GM12878 (cell line): Measurements from ENCODE around the gene TOE1. TPM values are rescaled to one million over a fixed set of nuclear protein-coding genes. Genes with fewer than 3 reads are reported as not detected.

Experiments used
- ATAC-seq: fragments of 200-7000 bp; cut with Tn5 transposase; 3 replicates; pipeline ENCODE4 v1.9.1; 2020; ENCODE audit warnings: mild to moderate bottlenecking, moderate library complexity
- BruUV-seq: library from RNA; stranded (reverse); fragments of 400-500 nt; replicated peaks from 2 replicates; lab custom pipeline; 2021; lab: Mats Ljungman, UMichigan
- CTCF ChIA-PET: fragments of 300-600 bp; sonication (Branson Sonifier 250); formaldehyde crosslinking; extraction: SDS; loops from one replicate; lab custom pipeline; 2021; ENCODE audit warnings: inconsistent platforms; lab: Yijun Ruan, JAX
- POLR2A ChIA-PET: fragments of 350-600 bp; formaldehyde crosslinking; extraction: SDS; loops from one replicate; lab custom pipeline; 2021; ENCODE audit warnings: inconsistent platforms; lab: Charles Lee
- RAD21 ChIA-PET: fragments of 300-600 bp; sonication (Branson Sonifier 250); formaldehyde crosslinking; loops from one replicate; lab custom pipeline; 2023; ENCODE audit warnings: antibody characterized with exemption; ENCODE audit not compliant: unreplicated experiment; lab: Charles Lee
- SMC1A ChIA-PET: fragments of 300-600 bp; sonication (Branson Sonifier 250); formaldehyde crosslinking; loops from one replicate; lab custom pipeline; 2023; ENCODE audit not compliant: unreplicated experiment, uncharacterized antibody; lab: Charles Lee
- DNase-seq: peaks from one replicate; pipeline ENCODE4 v3.0.0-alpha.2; 2011; ENCODE audit warnings: low read depth, low spot score
- FAIRE-seq: peaks from 3 replicates; lab custom pipeline; 2011; peaks lifted over from hg19 to GRCh38; lab: Jason Lieb, UNC
- H2AFZ ChIP-seq: 2 replicates; pipeline ENCODE4 v1.6.0; 2011; ENCODE audit warnings: low read depth, low read length, control low read depth; ENCODE audit not compliant: control insufficient read depth
- H3K27ac ChIP-seq: 2 replicates; pipeline ENCODE4 v1.5.1; 2011; ENCODE audit warnings: control low read depth; ENCODE audit not compliant: control insufficient read depth, insufficient read depth
- H3K27me3 ChIP-seq, 2 experiments: replicated peaks in 1 of 2; 2 replicates each; pipeline versions ENCODE4 v1.6.0 to v1.6.1; 2011; ENCODE audit warnings: low read length in 1 of 2; ENCODE audit not compliant: control insufficient read depth in 2 of 2, insufficient read depth in 2 of 2
- H3K36me3 ChIP-seq, 2 experiments: 2 replicates each; pipeline ENCODE4 v1.5.1; 2011; ENCODE audit warnings: low read length in 1 of 2; ENCODE audit not compliant: control insufficient read depth in 2 of 2, insufficient read depth in 2 of 2
- H3K4me1 ChIP-seq: 2 replicates; pipeline ENCODE4 v1.6.1; 2011; ENCODE audit warnings: mild to moderate bottlenecking, low read length, moderate library complexity, mixed read lengths; ENCODE audit not compliant: control insufficient read depth, insufficient read depth
- H3K4me2 ChIP-seq: 2 replicates; pipeline ENCODE4 v1.6.0; 2011; ENCODE audit warnings: control low read depth; ENCODE audit not compliant: control insufficient read depth, insufficient read depth
- H3K4me3 ChIP-seq: fragments of 200-600 bp; sonication (generic); 2 replicates; pipeline ENCODE4 v1.5.1; 2016
- H3K79me2 ChIP-seq: 2 replicates; pipeline ENCODE4 v1.6.0; 2011; ENCODE audit warnings: low read length; ENCODE audit not compliant: control insufficient read depth, insufficient read depth
- H3K9ac ChIP-seq: 2 replicates; pipeline ENCODE4 v1.8.0; 2011; ENCODE audit warnings: low read length, control low read depth, mixed read lengths; ENCODE audit not compliant: control insufficient read depth, insufficient read depth
- H3K9me3 ChIP-seq: replicated peaks from 3 replicates; pipeline ENCODE4 v1.5.1; 2011; ENCODE audit warnings: mild to moderate bottlenecking, low read length; ENCODE audit not compliant: control insufficient read depth, insufficient read depth
- H4K20me1 ChIP-seq: 2 replicates; pipeline ENCODE4 v1.6.0; 2011; ENCODE audit not compliant: control insufficient read depth, insufficient read depth
- BACH1 ChIP-seq: fragments of 450-650 bp; IDR thresholded peaks from 2 replicates; pipeline ENCODE4 v1.6.1; 2017; ENCODE audit warnings: mild to moderate bottlenecking, borderline replicate concordance
- FOS ChIP-seq: IDR thresholded peaks from 3 replicates; pipeline ENCODE4 v1.6.1; 2011; ENCODE audit warnings: borderline replicate concordance; ENCODE audit not compliant: insufficient read length; ENCODE audit errors: extremely low read depth
- KLF5 ChIP-seq: fragments of 450-650 bp; IDR thresholded peaks from 2 replicates; pipeline ENCODE4 v1.6.1; 2014; ENCODE audit warnings: mild to moderate bottlenecking; ENCODE audit not compliant: partially characterized antibody
- NR2C2 ChIP-seq: IDR thresholded peaks from 2 replicates; pipeline ENCODE4 v1.6.1; 2011; ENCODE audit warnings: borderline replicate concordance, low read depth; ENCODE audit not compliant: control insufficient read depth, insufficient read length
- POU2F2 ChIP-seq: IDR thresholded peaks from 3 replicates; pipeline ENCODE4 v1.6.1; 2011; ENCODE audit warnings: low read depth, mild to moderate bottlenecking, low read length, borderline replicate concordance
- SIN3A ChIP-seq: IDR thresholded peaks from 2 replicates; pipeline ENCODE4 v1.6.1; 2012; ENCODE audit warnings: low read depth, low read length, improper control_type of control experiment
- SMAD5 ChIP-seq: IDR thresholded peaks from 2 replicates; pipeline ENCODE4 v1.6.1; 2016; ENCODE audit warnings: antibody characterized with exemption, low read depth
- STAT1 ChIP-seq: fragments of 450-650 bp; conservative IDR thresholded peaks from 2 replicates; pipeline ENCODE4 v1.6.1; 2014; ENCODE audit warnings: antibody characterized with exemption, mild to moderate bottlenecking
- WGBS: methylation state at CpG from one replicate; pipeline ENCODE4 v1.1.6; 2016; ENCODE audit warnings: low lambda C conversion rate; ENCODE audit not compliant: insufficient replicate concordance, insufficient coverage; ENCODE audit errors: missing lambda C conversion rate; 5-methylcytosine and 5-hydroxymethylcytosine counted together
- in situ Hi-C: fragments of 300-500 bp; cut with MboI; formaldehyde crosslinking; loops from 9 replicates; pipeline ENCODE4 v1.14.3; 2018; ENCODE audit warnings: mixed read lengths
- intact Hi-C: fragments of 100-400 bp; cut with micrococcal nuclease; formaldehyde crosslinking; loops from one replicate; pipeline ENCODE4 v1.14.2; 2022; ENCODE audit not compliant: unreplicated experiment
- polyA plus RNA-seq, 11 experiments: library from polyadenylated mRNA; depleted of rRNA in 4 of 11; unstranded in 6 of 11; stranded (reverse) in 5 of 11; fragments of >200 nt; fragmentation: Nextera tagmentation in 4 of 11; fragmentation: Illumina TruSeq in 1 of 11; extraction: Ambion mirVana in 4 of 11; extraction: Trizol in 1 of 11; gene quantifications; 1 replicate in 1 of 11; 2 replicates in 10 of 11; pipeline versions ENCODE4 v1.2.1 to v1.2.3, GENCODE V29; 2011 to 2016; ENCODE audit warnings: inconsistent platforms in 2 of 11, missing spikeins in 2 of 11, low read depth in 1 of 11
- total RNA-seq, 4 experiments: library from RNA; depleted of rRNA in 3 of 4; stranded (reverse); fragments of >200 nt in 3 of 4; fragmentation: Illumina TruSeq in 1 of 4; extraction: Trizol in 1 of 4; gene quantifications; 2 replicates each; pipeline versions ENCODE4 v1.2.1 to v1.2.3, GENCODE V29; 2013 to 2021
- TF ChIP-seq, protein P1 (sequence below): IDR thresholded peaks from 2 replicates; pipeline ENCODE4 v1.6.1; 2012; ENCODE audit warnings: low read depth, low read length, improper control_type of control experiment
- TF ChIP-seq, protein P2 (sequence below): fragments of 450-650 bp; IDR thresholded peaks from 2 replicates; pipeline ENCODE4 v1.6.1; 2018; ENCODE audit warnings: mild to moderate bottlenecking, low read depth, moderate library complexity; ENCODE audit not compliant: partially characterized antibody
- TF ChIP-seq, protein P3 (sequence below): IDR thresholded peaks from 2 replicates; pipeline ENCODE4 v1.6.1; 2012; ENCODE audit warnings: mild to moderate bottlenecking, low read depth, low read length
- TF ChIP-seq, protein P4 (sequence below): fragments of 150-350 bp; IDR thresholded peaks from 2 replicates; pipeline ENCODE4 v1.6.1; 2014; ENCODE audit warnings: mild to moderate bottlenecking, low read depth, low read length

The TOE1 gene
- total and polyA plus RNA-seq, 10 of the 15 experiments (the other 5 are each of a cell fraction or from before 2014, with no cell fraction given), result 22.7 to 38.0 (median 33.3) TPM

DNA sequence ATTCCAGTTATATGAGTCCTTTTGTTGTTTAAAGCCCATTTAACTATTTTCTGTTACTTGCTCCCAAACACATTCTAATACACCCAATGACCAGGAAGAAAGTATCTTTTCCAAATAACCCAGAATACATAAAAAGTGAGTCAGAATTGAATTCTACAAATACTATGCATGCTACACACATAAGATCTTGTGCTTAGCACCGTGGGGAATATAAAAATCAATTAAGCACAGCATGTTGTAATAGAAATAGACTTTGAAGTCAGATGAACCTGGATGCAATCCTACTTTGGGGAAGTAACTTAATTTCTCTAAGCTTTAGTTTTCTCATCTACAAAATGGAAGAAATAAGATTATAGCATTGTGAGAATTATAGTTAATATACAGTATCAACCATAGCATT, 40.8 kb downstream of the TOE1 start (continued):
- TF ChIP-seq, protein P1, sequence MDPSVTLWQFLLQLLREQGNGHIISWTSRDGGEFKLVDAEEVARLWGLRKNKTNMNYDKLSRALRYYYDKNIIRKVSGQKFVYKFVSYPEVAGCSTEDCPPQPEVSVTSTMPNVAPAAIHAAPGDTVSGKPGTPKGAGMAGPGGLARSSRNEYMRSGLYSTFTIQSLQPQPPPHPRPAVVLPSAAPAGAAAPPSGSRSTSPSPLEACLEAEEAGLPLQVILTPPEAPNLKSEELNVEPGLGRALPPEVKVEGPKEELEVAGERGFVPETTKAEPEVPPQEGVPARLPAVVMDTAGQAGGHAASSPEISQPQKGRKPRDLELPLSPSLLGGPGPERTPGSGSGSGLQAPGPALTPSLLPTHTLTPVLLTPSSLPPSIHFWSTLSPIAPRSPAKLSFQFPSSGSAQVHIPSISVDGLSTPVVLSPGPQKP, result no peak
- TF ChIP-seq, protein P2, sequence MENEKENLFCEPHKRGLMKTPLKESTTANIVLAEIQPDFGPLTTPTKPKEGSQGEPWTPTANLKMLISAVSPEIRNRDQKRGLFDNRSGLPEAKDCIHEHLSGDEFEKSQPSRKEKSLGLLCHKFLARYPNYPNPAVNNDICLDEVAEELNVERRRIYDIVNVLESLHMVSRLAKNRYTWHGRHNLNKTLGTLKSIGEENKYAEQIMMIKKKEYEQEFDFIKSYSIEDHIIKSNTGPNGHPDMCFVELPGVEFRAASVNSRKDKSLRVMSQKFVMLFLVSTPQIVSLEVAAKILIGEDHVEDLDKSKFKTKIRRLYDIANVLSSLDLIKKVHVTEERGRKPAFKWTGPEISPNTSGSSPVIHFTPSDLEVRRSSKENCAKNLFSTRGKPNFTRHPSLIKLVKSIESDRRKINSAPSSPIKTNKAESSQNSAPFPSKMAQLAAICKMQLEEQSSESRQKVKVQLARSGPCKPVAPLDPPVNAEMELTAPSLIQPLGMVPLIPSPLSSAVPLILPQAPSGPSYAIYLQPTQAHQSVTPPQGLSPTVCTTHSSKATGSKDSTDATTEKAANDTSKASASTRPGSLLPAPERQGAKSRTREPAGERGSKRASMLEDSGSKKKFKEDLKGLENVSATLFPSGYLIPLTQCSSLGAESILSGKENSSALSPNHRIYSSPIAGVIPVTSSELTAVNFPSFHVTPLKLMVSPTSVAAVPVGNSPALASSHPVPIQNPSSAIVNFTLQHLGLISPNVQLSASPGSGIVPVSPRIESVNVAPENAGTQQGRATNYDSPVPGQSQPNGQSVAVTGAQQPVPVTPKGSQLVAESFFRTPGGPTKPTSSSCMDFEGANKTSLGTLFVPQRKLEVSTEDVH, result no peak
- TF ChIP-seq, protein P3, sequence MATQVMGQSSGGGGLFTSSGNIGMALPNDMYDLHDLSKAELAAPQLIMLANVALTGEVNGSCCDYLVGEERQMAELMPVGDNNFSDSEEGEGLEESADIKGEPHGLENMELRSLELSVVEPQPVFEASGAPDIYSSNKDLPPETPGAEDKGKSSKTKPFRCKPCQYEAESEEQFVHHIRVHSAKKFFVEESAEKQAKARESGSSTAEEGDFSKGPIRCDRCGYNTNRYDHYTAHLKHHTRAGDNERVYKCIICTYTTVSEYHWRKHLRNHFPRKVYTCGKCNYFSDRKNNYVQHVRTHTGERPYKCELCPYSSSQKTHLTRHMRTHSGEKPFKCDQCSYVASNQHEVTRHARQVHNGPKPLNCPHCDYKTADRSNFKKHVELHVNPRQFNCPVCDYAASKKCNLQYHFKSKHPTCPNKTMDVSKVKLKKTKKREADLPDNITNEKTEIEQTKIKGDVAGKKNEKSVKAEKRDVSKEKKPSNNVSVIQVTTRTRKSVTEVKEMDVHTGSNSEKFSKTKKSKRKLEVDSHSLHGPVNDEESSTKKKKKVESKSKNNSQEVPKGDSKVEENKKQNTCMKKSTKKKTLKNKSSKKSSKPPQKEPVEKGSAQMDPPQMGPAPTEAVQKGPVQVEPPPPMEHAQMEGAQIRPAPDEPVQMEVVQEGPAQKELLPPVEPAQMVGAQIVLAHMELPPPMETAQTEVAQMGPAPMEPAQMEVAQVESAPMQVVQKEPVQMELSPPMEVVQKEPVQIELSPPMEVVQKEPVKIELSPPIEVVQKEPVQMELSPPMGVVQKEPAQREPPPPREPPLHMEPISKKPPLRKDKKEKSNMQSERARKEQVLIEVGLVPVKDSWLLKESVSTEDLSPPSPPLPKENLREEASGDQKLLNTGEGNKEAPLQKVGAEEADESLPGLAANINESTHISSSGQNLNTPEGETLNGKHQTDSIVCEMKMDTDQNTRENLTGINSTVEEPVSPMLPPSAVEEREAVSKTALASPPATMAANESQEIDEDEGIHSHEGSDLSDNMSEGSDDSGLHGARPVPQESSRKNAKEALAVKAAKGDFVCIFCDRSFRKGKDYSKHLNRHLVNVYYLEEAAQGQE, result no peak
- TF ChIP-seq, all 136 proteins: peak for 0

DNA sequence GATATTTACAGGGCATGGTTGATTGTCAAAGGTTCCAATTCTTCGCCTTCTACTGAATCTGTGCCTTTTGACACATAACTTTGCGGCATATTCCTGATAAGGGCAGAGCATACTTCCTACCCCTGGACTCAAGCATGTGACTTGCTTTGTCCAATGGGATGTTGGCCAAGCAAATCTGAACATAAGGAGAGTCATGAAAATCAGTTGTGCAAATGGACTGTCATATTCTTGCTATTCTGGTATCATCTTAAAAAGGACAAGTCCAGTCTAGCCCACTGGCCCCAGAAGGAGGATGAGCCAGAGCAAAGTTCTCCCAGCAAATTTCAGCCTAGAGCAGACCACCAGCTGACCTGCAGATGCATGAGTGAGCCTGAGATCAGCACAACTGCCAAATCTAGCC, 41.3 kb downstream of the TOE1 start:
- Histone ChIP-seq H3K79me2 (no peaks in the 10 kb centered on the region), H3K9ac (no peak overlapping the region), H3K36me3 (no peaks in the 10 kb centered on the region), H2AFZ (no peak overlapping the region), H3K27me3 (no peaks in the 10 kb centered on the region), H4K20me1 (no peaks in the 10 kb centered on the region), H3K4me3 (no peak overlapping the region), H3K27ac (no peak overlapping the region), H3K4me2 (no peak overlapping the region), H3K4me1 (peaks cover 7% of the 10 kb centered on the region), H3K9me3 (no peaks in the 10 kb centered on the region; the same call in 2 of the 3 replicates)
- POLR2A ChIA-PET, result interaction anchor here (0.7 kb wide), 1 partner anchor 377 kb away, joined by 4 read pairs; no protein-coding TSS in a partner anchor
- WGBS, result 94% methylated on average over 2 of the region's 2 CpGs
- CTCF ChIA-PET, result interaction anchor here (0.9 kb wide), 1 partner anchor 112 kb away, joined by 3 read pairs; no protein-coding TSS in a partner anchor
- DNase-seq (no peak), FAIRE-seq (no peak), ATAC-seq (no peak)
- intact Hi-C loops (no loop called here), in situ Hi-C loops (no loop called here)
- RAD21 ChIA-PET, result no interaction called here
- BruUV-seq, result no TSS peak
- SMC1A ChIA-PET, result no interaction called here
- TF ChIP-seq FOS, result no peak
- no peak for TF ChIP-seq SIN3A
- TF ChIP-seq KLF5, result no peak
- no peak for TF ChIP-seq STAT1
- no peak for TF ChIP-seq BACH1
- TF ChIP-seq, protein P4, sequence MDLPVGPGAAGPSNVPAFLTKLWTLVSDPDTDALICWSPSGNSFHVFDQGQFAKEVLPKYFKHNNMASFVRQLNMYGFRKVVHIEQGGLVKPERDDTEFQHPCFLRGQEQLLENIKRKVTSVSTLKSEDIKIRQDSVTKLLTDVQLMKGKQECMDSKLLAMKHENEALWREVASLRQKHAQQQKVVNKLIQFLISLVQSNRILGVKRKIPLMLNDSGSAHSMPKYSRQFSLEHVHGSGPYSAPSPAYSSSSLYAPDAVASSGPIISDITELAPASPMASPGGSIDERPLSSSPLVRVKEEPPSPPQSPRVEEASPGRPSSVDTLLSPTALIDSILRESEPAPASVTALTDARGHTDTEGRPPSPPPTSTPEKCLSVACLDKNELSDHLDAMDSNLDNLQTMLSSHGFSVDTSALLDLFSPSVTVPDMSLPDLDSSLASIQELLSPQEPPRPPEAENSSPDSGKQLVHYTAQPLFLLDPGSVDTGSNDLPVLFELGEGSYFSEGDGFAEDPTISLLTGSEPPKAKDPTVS, result no peak
- no peak for TF ChIP-seq SMAD5
- TF ChIP-seq POU2F2, result no peak
- no peak for TF ChIP-seq NR2C2
